KMS-11 (cell line): ENCODE results near the gene FLNB.

ENCODE experiments used
- H2AFZ ChIP-seq: fragments of 200-600 bp; sonication (generic); 2 replicates; pipeline ENCODE4 v1.6.1; 2016; ENCODE audit warnings: antibody characterized with exemption, mixed run types, low read depth
- H3K27ac ChIP-seq: fragments of 200-600 bp; sonication (generic); 2 replicates; pipeline ENCODE4 v1.6.1; 2016; ENCODE audit warnings: mild to moderate bottlenecking, mixed run types
- H3K27me3 ChIP-seq: fragments of 200-600 bp; sonication (generic); 2 replicates; pipeline ENCODE4 v1.6.1; 2017; ENCODE audit warnings: mild to moderate bottlenecking, low read depth, mixed run types, moderate library complexity; ENCODE audit not compliant: insufficient read depth
- H3K36me3 ChIP-seq: fragments of 200-600 bp; sonication (generic); 2 replicates; pipeline ENCODE4 v1.6.1; 2017; ENCODE audit warnings: mild to moderate bottlenecking, mixed run types; ENCODE audit not compliant: insufficient read depth
- H3K4me1 ChIP-seq: fragments of 200-600 bp; sonication (generic); 2 replicates; pipeline ENCODE4 v1.6.1; 2016; ENCODE audit warnings: mild to moderate bottlenecking, low read depth, mixed run types; ENCODE audit not compliant: poor library complexity, severe bottlenecking
- H3K4me2 ChIP-seq: fragments of 200-600 bp; sonication (generic); 2 replicates; pipeline ENCODE4 v1.7.0; 2016; ENCODE audit warnings: mild to moderate bottlenecking, mixed run types
- H3K4me3 ChIP-seq: fragments of 200-600 bp; sonication (generic); IDR thresholded peaks from 2 replicates; pipeline ENCODE4 v1.6.1; 2017; ENCODE audit warnings: low read depth, low read length, mixed read lengths; ENCODE audit not compliant: insufficient read depth
- H3K79me2 ChIP-seq: fragments of 200-600 bp; sonication (generic); 2 replicates; pipeline ENCODE4 v1.6.1; 2016; ENCODE audit warnings: low read depth, mixed run types; ENCODE audit not compliant: insufficient read depth
- H3K9ac ChIP-seq: fragments of 200-600 bp; sonication (generic); 2 replicates; pipeline ENCODE4 v1.6.1; 2016; ENCODE audit warnings: mild to moderate bottlenecking, mixed run types
- H4K20me1 ChIP-seq: fragments of 200-600 bp; sonication (generic); 2 replicates; pipeline ENCODE4 v1.6.1; 2016; ENCODE audit warnings: mild to moderate bottlenecking, mixed run types; ENCODE audit not compliant: insufficient read depth
- CTCF ChIP-seq: fragments of 200-600 bp; sonication (generic); conservative IDR thresholded peaks from 2 replicates; pipeline ENCODE4 v1.6.1; 2017; ENCODE audit warnings: low read depth, mild to moderate bottlenecking, antibody characterized with exemption, low read length, moderate library complexity, mixed read lengths

Gene FLNB

DNA sequence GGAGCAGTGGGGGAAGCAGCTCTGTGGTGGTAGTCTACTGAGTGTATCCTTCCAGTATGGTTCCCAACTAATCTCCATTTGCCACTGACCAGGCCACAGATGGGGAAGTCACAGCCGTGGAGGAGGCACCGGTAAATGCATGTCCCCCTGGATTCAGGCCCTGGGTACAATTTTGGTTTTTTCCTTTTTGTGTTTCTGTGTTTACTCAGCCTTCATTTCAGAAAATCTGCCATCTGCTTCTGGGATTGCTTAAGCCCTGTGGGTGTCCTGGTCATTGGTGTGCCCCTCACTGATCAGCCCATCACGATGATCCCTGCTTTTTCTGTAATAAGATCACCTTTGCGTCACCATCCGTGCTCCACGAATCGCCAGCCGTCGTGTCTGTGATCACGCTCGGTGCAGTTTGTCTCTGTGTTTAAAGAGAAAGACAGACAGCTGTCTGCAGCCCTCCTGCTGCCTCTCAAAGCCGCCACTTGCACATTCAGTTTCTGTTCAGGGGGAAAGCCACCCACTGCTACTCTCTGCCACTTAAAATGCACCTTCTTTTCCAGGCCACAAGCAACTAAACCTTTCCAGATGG lies 133.6 kb downstream of the FLNB start:
- no peaks in the 10 kb centered on the region for H3K79me2 ChIP-seq
- no peak overlapping the region for H3K4me3 ChIP-seq
- no peak overlapping the region for H2AFZ ChIP-seq
- peaks cover 7% of the 10 kb centered on the region for H3K4me1 ChIP-seq
- H3K4me2 ChIP-seq = no peak overlapping the region
- H3K9ac ChIP-seq = no peak overlapping the region
- H3K36me3 ChIP-seq = no peaks in the 10 kb centered on the region
- H3K27me3 ChIP-seq = no peaks in the 10 kb centered on the region
- TF ChIP-seq CTCF = no peak
- no peak overlapping the region for H3K27ac ChIP-seq
- no peaks in the 10 kb centered on the region for H4K20me1 ChIP-seq

DNA sequence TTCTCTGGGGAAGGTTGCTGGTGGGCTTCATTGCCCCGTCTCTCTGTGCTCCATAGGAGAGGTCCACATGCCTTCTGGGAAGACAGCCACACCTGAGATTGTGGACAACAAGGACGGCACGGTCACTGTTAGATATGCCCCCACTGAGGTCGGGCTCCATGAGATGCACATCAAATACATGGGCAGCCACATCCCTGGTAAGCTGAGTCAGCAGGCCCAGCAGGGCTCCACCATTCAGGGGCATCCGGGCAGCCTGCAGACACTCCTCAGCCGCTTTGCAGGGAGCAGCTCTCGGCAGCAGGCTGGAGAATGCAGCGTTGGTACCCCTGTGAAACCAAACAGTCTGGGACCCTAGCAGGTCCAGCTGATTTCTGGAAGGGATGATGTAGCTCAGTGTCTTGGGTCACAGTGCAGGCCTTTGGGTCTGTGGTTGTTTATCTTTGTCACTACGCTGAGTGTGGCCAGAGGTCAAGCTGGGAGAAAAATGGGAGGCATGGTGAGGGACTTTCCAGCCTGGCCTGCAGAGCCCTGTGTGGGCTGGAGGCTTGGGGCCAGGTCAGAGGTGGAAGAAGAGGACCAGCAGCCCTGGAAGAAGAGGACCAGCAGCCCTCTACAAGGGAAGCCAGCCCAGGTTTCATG lies 135.3 kb downstream of the FLNB start:
- Histone ChIP-seq H3K79me2 (no peaks in the 10 kb centered on the region), H3K9ac (no peak overlapping the region), H3K36me3 (no peaks in the 10 kb centered on the region), H3K27ac (no peak overlapping the region), H4K20me1 (no peaks in the 10 kb centered on the region), H3K4me1 (peaks cover 7% of the 10 kb centered on the region), H3K27me3 (no peaks in the 10 kb centered on the region), H3K4me2 (no peak overlapping the region), H2AFZ (no peak overlapping the region), H3K4me3 (no peak overlapping the region)
- no peak for TF ChIP-seq CTCF

DNA sequence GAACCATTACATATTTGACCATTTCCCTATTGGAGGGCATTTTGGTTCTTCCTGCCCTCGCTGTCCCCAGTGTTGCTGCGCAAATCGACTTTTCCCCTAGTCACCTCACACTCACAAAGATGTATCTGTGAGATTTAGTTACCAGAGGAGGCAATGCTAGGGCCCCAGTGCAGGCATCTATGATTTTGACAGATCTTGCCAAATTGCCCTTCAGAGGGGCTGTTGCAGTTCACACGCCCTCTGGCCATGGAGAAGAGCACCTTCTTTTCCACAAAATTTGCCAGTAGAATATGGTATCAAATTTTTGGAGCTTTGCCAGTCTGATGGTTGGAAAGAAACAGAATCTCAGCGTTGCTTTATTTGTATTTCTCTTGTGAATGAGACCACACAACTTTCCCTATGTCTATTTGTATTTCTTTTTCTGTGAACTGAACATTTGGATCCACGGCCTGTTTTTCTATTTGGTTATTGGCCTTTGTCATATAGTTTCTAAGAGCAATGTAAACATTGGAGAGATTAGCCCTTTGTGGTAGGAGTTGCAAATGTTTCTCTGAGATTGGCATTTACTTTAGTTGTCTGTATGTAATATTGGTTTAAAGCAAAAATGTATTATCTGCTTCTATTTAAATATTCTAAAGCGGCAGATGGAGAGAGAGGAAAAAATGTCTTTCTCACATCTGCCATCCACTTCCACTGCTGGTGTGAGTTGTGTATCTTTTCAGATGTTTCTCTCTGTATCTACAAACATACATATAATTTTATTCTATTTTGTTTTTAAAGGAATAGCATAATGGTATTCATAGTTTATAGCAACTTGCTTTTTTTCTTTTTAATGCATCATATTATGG lies 136.5 kb downstream of the FLNB start:
- Histone ChIP-seq H2AFZ (no peak overlapping the region), H3K27me3 (no peaks in the 10 kb centered on the region), H3K4me1 (peaks cover 7% of the 10 kb centered on the region), H3K9ac (no peak overlapping the region), H3K79me2 (no peaks in the 10 kb centered on the region), H3K36me3 (no peaks in the 10 kb centered on the region), H4K20me1 (no peaks in the 10 kb centered on the region), H3K4me2 (no peak overlapping the region), H3K27ac (no peak overlapping the region), H3K4me3 (no peak overlapping the region)
- no peak for TF ChIP-seq CTCF

- Histone ChIP-seq H3K36me3 (no peaks in the 10 kb centered on the region), H3K4me2 (no peak overlapping the region)
These were observed 139.8 kb downstream of the FLNB start for GRCh38 chr3:58148049-58148448.

More at GRCh38 chr3:58148049-58148448, 139.8 kb downstream of the FLNB start:
- Histone ChIP-seq H3K9ac (no peak overlapping the region), H3K27ac (no peak overlapping the region), H4K20me1 (no peaks in the 10 kb centered on the region), H3K27me3 (no peaks in the 10 kb centered on the region), H3K4me1 (peaks cover 7% of the 10 kb centered on the region), H3K79me2 (no peaks in the 10 kb centered on the region), H3K4me3 (no peak overlapping the region), H2AFZ (no peak overlapping the region)
- TF ChIP-seq CTCF = no peak
